OCI-LY7 (cell line): Measurements from ENCODE around the gene TNS1. TPM values are rescaled to one million over a fixed set of nuclear protein-coding genes. Genes with fewer than 3 reads are reported as not detected.

ENCODE experiments used
- BruUV-seq: library from RNA; stranded (reverse); fragments of 400-500 nt; replicated peaks from 2 replicates; lab custom pipeline; 2021; lab: Mats Ljungman, UMichigan
- CTCF ChIA-PET: fragments of 300-600 bp; sonication (Branson Sonifier 250); formaldehyde crosslinking; loops from one replicate; lab custom pipeline; 2022; ENCODE audit warnings: antibody characterized with exemption; ENCODE audit not compliant: unreplicated experiment; lab: Charles Lee
- POLR2A ChIA-PET: fragments of 300-600 bp; sonication (Branson Sonifier 250); formaldehyde crosslinking; loops from one replicate; lab custom pipeline; 2022; ENCODE audit warnings: antibody characterized with exemption; lab: Charles Lee
- DNase-seq: peaks from one replicate; pipeline ENCODE4 v3.0.0-alpha.2; 2015; ENCODE audit warnings: low spot score
- H2AFZ ChIP-seq: fragments of 200-600 bp; sonication (generic), shearing (Covaris generic); 2 replicates; pipeline ENCODE4 v1.6.1; 2014; ENCODE audit warnings: mild to moderate bottlenecking, antibody characterized with exemption, low read length, moderate library complexity
- H3K27ac ChIP-seq: fragments of 200-600 bp; sonication (generic); 2 replicates; pipeline ENCODE4 v1.5.1; 2014; ENCODE audit warnings: mixed run types, low read depth, mild to moderate bottlenecking, moderate library complexity, low read length, inconsistent platforms; ENCODE audit not compliant: poor library complexity, severe bottlenecking
- H3K36me3 ChIP-seq: fragments of 200-600 bp; sonication (generic); 2 replicates; pipeline ENCODE4 v1.6.1; 2014; ENCODE audit warnings: mild to moderate bottlenecking, antibody characterized with exemption, low read length, moderate library complexity, mixed read lengths; ENCODE audit not compliant: insufficient read depth
- H3K4me1 ChIP-seq: fragments of 200-600 bp; sonication (generic); 2 replicates; pipeline ENCODE4 v1.5.1; 2014; ENCODE audit warnings: mild to moderate bottlenecking, low read length; ENCODE audit not compliant: insufficient read depth, poor library complexity, severe bottlenecking
- H3K4me2 ChIP-seq: fragments of 200-600 bp; sonication (generic); 2 replicates; pipeline ENCODE4 v1.6.1; 2014; ENCODE audit warnings: mild to moderate bottlenecking, low read length
- H3K4me3 ChIP-seq: fragments of 200-600 bp; sonication (generic); 2 replicates; pipeline ENCODE4 v1.5.1; 2014; ENCODE audit warnings: mild to moderate bottlenecking, low read depth, low read length; ENCODE audit not compliant: poor library complexity, severe bottlenecking
- H3K79me2 ChIP-seq: fragments of 200-600 bp; sonication (generic); 2 replicates; pipeline ENCODE4 v1.6.1; 2016; ENCODE audit warnings: low read depth, mild to moderate bottlenecking, low read length, moderate library complexity, mixed read lengths; ENCODE audit not compliant: insufficient read depth
- H3K9me2 ChIP-seq: fragments of 200-600 bp; sonication (generic); 2 replicates; pipeline ENCODE4 v1.6.1; 2016; ENCODE audit warnings: mild to moderate bottlenecking, low read length, mixed read lengths; ENCODE audit not compliant: insufficient read depth
- H3K9me3 ChIP-seq: fragments of 200-600 bp; sonication (generic); 2 replicates; pipeline ENCODE4 v1.6.1; 2014; ENCODE audit warnings: mild to moderate bottlenecking, mixed run types, low read length, mixed read lengths
- H4K20me1 ChIP-seq: fragments of 200-600 bp; sonication (generic); 2 replicates; pipeline ENCODE4 v1.6.1; 2014; ENCODE audit warnings: mild to moderate bottlenecking, antibody characterized with exemption, low read length, moderate library complexity, mixed read lengths; ENCODE audit not compliant: insufficient read depth
- CTCF ChIP-seq: fragments of 200-600 bp; sonication (generic); conservative IDR thresholded peaks from 2 replicates; pipeline ENCODE4 v1.5.1; 2014; ENCODE audit warnings: mild to moderate bottlenecking, antibody characterized with exemption, low read length, moderate library complexity, mixed read lengths
- EZH2phosphoT487 ChIP-seq: fragments of 200-600 bp; sonication (generic); IDR thresholded peaks from 2 replicates; pipeline ENCODE4 v1.6.1; 2018; ENCODE audit warnings: low read depth, borderline replicate concordance, mild to moderate bottlenecking, mixed run types, antibody characterized with exemption, low read length, moderate library complexity, mixed read lengths
- intact Hi-C: fragments of 100-400 bp; cut with micrococcal nuclease; formaldehyde crosslinking; loops from one replicate; pipeline ENCODE4 v1.10.0; 2022; ENCODE audit not compliant: unreplicated experiment
- total RNA-seq, 2 experiments: library from RNA; depleted of rRNA in 1 of 2; stranded (reverse); fragments of >200 nt in 1 of 2; shearing (Covaris generic) in 1 of 2; gene quantifications; 2 replicates each; pipeline ENCODE4 v1.2.3, GENCODE V29; 2014 to 2022

TNS1 gene
- total RNA-seq, 2 experiments from 2014 or later: not detected

- H3K9me2 ChIP-seq: no peaks in the 10 kb centered on the region
- TF ChIP-seq CTCF (no peak), EZH2phosphoT487 (no peak)
- no peak overlapping the region for H3K27ac ChIP-seq
- no peak overlapping the region for H3K4me2 ChIP-seq
- DNase-seq: no peak
- no peaks in the 10 kb centered on the region for H4K20me1 ChIP-seq
- no peaks in the 10 kb centered on the region for H3K36me3 ChIP-seq
- no peaks in the 10 kb centered on the region for H3K9me3 ChIP-seq
- H2AFZ ChIP-seq: no peak overlapping the region
- ChIA-PET CTCF (no interaction called here), POLR2A (no interaction called here)
- intact Hi-C loops: no loop called here
- no peaks in the 10 kb centered on the region for H3K79me2 ChIP-seq
- H3K4me3 ChIP-seq: no peak overlapping the region
- no TSS peak for BruUV-seq
- no peaks in the 10 kb centered on the region for H3K4me1 ChIP-seq
Measured at GRCh38 chr2:218021536-218022071, 18.8 kb upstream of the TNS1 start.

- H3K79me2 ChIP-seq: no peaks in the 10 kb centered on the region
- no peaks in the 10 kb centered on the region for H3K9me3 ChIP-seq
- H3K36me3 ChIP-seq: no peaks in the 10 kb centered on the region
- no peaks in the 10 kb centered on the region for H3K9me2 ChIP-seq
- H4K20me1 ChIP-seq: no peaks in the 10 kb centered on the region
- no peak overlapping the region for H2AFZ ChIP-seq
- H3K4me3 ChIP-seq: no peak overlapping the region
- no peak overlapping the region for H3K4me2 ChIP-seq
- CTCF ChIA-PET: no interaction called here
- POLR2A ChIA-PET: interaction anchor here (0.5 kb wide), 1 partner anchor 15 kb away, joined by 4 read pairs; no protein-coding TSS in a partner anchor
- intact Hi-C loops: no loop called here
- TF ChIP-seq EZH2phosphoT487 (no peak), CTCF (no peak)
- H3K4me1 ChIP-seq: no peaks in the 10 kb centered on the region
- DNase-seq: no peak
- no peak overlapping the region for H3K27ac ChIP-seq
- no TSS peak for BruUV-seq
Measured at GRCh38 chr2:218020966-218021535, 18.3 kb upstream of the TNS1 start.

GRCh38 chr2:218020281-218020680, 17.5 kb upstream of the TNS1 start:
- Histone ChIP-seq H3K4me2 (no peak overlapping the region), H3K4me3 (no peak overlapping the region), H4K20me1 (no peaks in the 10 kb centered on the region), H3K79me2 (no peaks in the 10 kb centered on the region), H2AFZ (no peak overlapping the region), H3K9me2 (no peaks in the 10 kb centered on the region), H3K27ac (no peak overlapping the region), H3K36me3 (no peaks in the 10 kb centered on the region), H3K4me1 (no peaks in the 10 kb centered on the region), H3K9me3 (no peaks in the 10 kb centered on the region)
- ChIA-PET POLR2A (interaction anchor here (0.5 to 0.7 kb wide), 2 partner anchors 14 to 42 kb away, joined by 3 to 4 read pairs; no protein-coding TSS in a partner anchor), CTCF (no interaction called here)
- BruUV-seq: no TSS peak
- intact Hi-C loops: no loop called here
- DNase-seq: no peak
- no peak for TF ChIP-seq EZH2phosphoT487
